EL (cell line): Measurements from ENCODE around the gene RNF112.

Experiments used
- DNase-seq: peaks from one replicate; pipeline ENCODE4 v3.0.0-alpha.2; 2016

RNF112 gene

DNA sequence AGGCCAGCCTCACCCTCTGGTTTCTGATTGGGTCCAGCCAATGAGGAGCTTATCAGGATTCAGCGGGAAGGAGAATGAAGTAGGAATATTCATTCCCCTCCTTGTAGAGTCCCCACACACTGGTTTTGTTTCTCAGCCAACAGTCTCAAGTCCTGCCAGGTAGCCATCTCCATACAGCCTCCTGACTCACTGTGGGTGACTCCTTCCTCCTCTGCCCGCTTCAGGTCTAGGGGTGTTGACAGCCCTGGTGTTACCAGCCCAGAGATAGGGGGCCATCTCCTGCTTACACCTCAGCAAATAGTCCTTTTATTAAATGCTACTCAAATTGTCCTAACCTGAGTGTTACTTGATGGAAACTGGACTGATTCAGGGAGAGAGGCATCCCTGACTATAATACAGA is 20.1 kb upstream of the RNF112 start:
- DNase-seq: no peak

DNA sequence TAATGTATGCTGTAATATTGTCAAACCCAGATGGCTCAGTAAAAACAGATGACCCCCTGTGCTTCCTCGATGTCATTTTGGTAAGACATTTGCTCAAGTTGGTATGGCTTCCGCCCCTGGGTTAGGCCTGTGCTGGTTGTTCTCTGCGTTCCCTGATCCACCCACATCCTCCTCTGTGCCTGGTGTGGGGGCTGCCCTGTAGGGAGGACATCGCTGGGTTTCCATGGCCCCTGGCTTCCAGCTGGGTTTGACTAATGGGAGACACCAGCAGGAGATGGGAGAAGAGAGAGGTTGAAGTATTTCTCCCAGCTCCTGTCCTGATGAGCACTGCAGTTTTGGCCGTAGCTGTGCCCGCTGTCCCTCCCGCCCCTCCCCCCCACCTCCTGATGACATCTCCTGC is 19.6 kb upstream of the RNF112 start:
- DNase-seq: no peak

DNA sequence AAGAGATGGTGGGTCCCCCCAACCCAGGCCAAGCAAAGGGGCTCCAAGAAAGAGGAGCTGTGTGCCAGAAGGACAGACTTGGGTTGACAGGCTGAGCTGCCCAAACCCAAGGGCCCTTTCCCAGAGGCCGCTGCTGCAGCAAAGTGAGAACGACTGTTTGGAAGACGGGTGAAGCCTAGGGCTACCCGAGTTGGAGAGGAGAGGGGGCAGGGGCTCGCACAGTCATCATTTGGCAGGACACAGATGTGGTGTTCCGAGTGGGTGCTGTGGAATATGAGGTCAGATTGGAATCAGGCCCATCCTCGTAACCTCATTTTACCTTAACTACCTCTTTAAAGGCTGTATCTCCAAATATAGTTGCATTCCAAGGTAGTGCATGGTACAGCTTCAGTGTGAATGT is 18.7 kb upstream of the RNF112 start:
- no peak for DNase-seq

GRCh38 chr17:19397556-19398041 is 13.4 kb upstream of the RNF112 start:
- DNase-seq: no peak

- DNase-seq: peak; percentile 36
These were observed 12.5 kb upstream of the RNF112 start for GRCh38 chr17:19398301-19399181.

DNA sequence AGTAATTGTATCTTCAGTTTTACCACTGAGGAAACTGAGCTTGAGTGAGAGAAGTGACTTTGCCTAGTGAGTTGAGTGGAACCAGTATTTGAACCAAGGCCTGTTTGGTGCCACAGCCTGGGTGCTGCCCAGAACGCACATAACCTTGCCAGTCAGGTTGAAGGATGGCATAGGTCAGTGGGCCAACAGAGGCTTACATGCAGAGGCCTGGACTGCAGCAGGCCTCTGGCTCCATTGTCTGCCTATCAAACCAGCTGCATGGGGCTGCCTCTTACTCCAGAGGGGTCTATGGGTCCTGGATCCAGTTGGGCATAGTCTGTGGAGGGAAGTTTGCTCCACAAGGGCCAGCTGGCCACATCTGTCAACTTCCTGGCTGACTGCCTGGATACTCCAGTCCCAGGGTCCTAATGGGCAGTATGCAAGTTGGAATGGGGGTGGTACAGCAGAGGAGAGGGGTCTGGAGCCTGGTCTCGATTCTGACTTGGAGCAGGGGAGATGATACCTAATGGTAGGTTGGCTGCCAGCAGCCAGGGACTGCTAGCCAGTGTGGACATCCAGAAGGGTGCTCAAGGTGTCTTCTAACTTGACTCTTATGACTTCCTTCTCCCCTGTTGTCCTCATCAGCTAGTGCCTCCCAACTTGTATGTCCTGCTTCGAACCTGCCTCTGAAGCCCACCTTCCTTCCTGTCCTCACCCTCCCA is 11.1 kb upstream of the RNF112 start:
- no peak for DNase-seq

GRCh38 chr17:19401321-19402010 is 9.6 kb upstream of the RNF112 start:
- no peak for DNase-seq

DNA sequence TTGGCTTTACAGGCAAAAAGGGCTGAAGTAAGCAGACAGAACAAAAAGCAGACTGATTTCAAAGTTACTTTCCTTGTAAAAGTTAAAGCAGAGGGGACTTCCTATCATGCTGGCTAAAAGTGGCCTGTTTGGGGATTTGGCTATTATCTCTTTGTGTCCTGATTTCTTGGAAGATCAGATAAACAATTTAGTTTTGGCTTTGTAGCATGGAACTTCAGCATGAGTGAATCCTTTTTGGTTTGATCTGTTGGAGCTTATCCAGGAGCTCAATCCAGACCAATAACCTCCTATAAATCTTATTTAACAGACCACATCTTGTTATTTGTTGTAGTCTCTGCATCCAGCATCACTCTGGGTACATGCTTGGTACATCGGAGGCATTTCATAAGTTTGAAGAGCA is 8.9 kb upstream of the RNF112 start:
- no peak for DNase-seq

GRCh38 chr17:19403021-19403420 is 8.0 kb upstream of the RNF112 start:
- DNase-seq: no peak

DNA sequence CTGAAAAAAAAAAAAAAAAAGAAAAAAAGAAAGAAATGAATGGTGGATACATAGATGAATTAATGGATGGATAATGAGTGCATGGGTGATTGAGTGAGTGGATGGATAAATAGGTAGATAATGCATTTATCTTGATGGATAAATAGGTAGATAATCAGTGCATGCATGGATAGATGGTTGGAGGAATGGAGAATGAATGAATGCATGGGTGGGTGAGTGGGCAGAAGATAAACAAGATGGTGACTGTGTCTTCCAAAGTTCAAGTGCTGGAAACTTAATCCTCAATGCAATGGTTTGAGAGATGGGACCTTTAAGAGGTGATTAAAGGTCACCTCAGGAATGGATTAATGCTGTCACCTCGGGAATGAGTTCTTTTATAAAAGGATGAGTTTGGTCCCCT is 6.8 kb upstream of the RNF112 start:
- no peak for DNase-seq

GRCh38 chr17:19405114-19405513 is 5.9 kb upstream of the RNF112 start:
- no peak for DNase-seq

- no peak for DNase-seq
These were observed 3.3 kb upstream of the RNF112 start for GRCh38 chr17:19407601-19408345.

DNA sequence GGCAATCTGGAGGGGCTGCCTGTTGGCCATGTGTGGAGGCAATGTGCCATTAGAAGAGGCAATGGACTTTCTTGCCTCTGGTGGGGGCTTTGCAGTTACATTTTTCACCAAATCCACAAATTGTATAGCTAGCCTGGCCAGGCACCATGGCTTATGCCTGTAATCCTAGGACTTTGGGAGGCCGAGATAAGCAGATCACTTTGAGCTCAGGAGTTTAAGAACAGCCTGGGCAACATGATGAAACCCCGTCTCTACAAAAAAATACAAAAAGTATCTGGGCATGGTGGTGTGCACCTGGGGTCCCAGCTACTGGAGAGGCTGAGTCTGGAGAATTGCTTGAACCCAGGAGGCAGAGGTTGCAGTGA is 2.7 kb upstream of the RNF112 start:
- DNase-seq: no peak

DNA sequence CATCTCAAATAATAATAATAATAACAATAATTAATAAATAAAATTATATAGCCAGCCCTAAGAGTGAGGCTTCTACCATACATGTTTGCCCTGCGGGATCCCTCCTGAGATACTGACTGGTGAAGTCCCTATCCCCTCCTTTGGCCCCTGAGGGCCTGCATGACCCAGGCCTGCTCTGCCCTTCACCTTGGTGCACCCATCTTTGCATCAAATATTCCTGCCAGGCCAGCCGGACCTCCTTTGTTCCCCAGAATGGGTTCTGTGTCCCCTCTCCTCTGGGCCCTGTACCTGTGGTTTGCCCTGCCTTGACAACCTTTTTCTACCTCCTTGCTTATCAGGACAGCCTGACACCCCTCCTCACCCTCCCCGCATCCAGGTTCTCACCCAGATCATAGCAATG is 2.0 kb upstream of the RNF112 start:
- DNase-seq: no peak

GRCh38 chr17:19409509-19409908 is 1.5 kb upstream of the RNF112 start:
- DNase-seq: peak; percentile 92

DNA sequence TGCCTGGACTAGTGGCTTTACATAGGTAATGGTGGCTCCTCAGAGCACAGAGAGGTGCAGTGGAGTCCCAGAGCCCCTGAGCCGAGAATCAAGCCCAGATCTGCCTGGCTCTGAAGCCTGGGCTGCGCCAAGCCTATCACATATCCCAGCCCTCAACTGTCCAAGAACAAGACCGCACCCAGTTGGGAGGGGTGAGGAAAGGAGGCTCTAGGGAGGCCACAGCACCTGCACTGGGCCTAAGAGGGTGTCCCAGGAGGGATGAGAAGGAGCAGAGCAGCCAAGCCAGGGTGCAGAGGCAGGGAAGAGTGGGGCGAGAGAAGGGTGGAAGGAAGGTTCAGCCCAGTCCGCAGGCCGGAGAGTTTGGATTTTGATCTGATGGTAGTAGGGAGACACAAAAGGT is 941 bp upstream of the RNF112 start:
- DNase-seq: no peak

DNA sequence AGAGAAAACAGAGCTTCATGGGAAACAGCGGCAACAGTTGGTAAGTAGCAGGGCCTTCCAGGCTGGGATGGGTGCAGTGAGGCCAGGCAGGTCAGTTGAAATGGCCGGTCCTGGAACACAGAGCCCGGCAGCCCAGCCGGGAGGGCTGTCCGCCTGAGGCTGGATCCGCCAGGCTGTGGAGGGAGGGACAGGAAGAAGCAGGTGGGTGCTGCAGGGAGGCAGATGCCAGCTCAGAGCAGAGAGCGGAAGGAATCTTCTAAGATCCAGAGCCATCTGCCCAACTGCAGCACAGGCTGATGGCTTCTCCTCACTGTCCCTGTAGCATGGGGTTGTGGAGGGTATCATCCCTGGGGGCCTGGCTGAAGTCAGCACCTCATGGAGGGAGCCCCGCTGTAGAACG is 599 bp downstream of the RNF112 start:
- no peak for DNase-seq

GRCh38 chr17:19412510-19412909 is 1.5 kb downstream of the RNF112 start:
- DNase-seq: no peak

- DNase-seq: no peak
These were observed 2.0 kb downstream of the RNF112 start for GRCh38 chr17:19412984-19413383.

DNA sequence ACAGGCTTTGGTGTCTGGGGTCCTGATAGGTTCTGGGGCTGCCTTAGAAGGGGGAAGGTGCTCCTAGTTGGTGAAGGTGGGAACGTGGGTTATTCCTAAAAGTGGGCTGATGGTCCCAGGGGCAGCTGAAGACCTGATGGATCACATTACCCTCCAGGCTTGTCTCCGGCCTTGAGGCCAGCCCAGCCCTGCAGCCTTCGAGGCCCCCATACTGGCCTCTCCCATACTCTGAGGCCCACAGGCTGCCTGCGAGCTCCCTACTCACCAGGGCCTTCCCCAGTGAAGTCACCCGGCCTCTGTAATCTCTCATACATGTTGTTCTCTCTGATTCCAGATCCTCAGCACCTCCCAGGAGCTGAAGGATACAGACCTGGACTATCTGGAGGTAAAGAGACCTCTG is 2.7 kb downstream of the RNF112 start:
- DNase-seq: no peak

- DNase-seq: no peak
These were observed 3.6 kb downstream of the RNF112 start for GRCh38 chr17:19414396-19415280.

- DNase-seq: no peak
These were observed 4.3 kb downstream of the RNF112 start for GRCh38 chr17:19415311-19415710.
